ENCODE data around the gene ANXA10.

- TF ChIP-seq CTCF (IDR thresholded peaks at IDR 0.05; ENCODE audit: extremely low read depth in 1 of 2, insufficient read depth in 1 of 2, low read depth in 1 of 2, low read length in 2 of 2) (no peak), POLR2A (IDR thresholded peaks at IDR 0.05; ENCODE audit: low read depth, low read length) (no peak), EZH2 (IDR thresholded peaks at IDR 0.05; ENCODE audit: borderline replicate concordance, low read depth, low read length, severe bottlenecking) (no peak)
Measured at GRCh38 chr4:168167714-168168284, 75.5 kb downstream of the ANXA10 start.
